Fibroblast of lung (primary cell): ENCODE measurements around the gene VIPR2. TPM values are rescaled to one million over a fixed set of nuclear protein-coding genes. Genes with fewer than 3 reads are reported as not detected.

ENCODE experiments used
- DNase-seq, 2 donors: peaks; one replicate each; pipeline versions ENCODE4 v3.0.0 to v3.0.0-alpha.2; 2010; ENCODE audit warnings: low read depth in 2 of 2
- H2AFZ ChIP-seq: 2 replicates; pipeline ENCODE4 v1.5.1; 2012; ENCODE audit warnings: low read length, control low read depth, inconsistent platforms
- H3K27ac ChIP-seq: 2 replicates; pipeline ENCODE4 v1.5.1; 2011; ENCODE audit warnings: low read length, control low read depth; ENCODE audit not compliant: insufficient read depth
- H3K27me3 ChIP-seq: 2 replicates; pipeline ENCODE4 v1.5.1; 2011; ENCODE audit warnings: mild to moderate bottlenecking, low read length; ENCODE audit not compliant: control insufficient read depth, insufficient read depth
- H3K36me3 ChIP-seq: 2 replicates; pipeline ENCODE4 v1.5.1; 2011; ENCODE audit warnings: low read length; ENCODE audit not compliant: control insufficient read depth, insufficient read depth
- H3K4me1 ChIP-seq: 2 replicates; pipeline ENCODE4 v1.5.1; 2011; ENCODE audit warnings: low read length; ENCODE audit not compliant: control insufficient read depth, insufficient read depth; ENCODE audit errors: extremely low read depth
- H3K4me2 ChIP-seq: 2 replicates; pipeline ENCODE4 v1.5.1; 2011; ENCODE audit warnings: low read length, control low read depth; ENCODE audit not compliant: insufficient read depth; ENCODE audit errors: extremely low read depth
- H3K4me3 ChIP-seq, 4 experiments: fragments of 200-600 bp in 1 of 4; sonication (generic) in 1 of 4; replicated peaks in 1 of 4; 2 replicates each; pipeline ENCODE4 v1.5.1; 2011 to 2016; ENCODE audit warnings: low read length in 4 of 4, low read depth in 3 of 4, mild to moderate bottlenecking in 3 of 4, control low read depth in 2 of 4, inconsistent platforms in 1 of 4, mixed read lengths in 1 of 4; ENCODE audit not compliant: insufficient read depth in 1 of 4; ENCODE audit errors: control extremely low read depth in 1 of 4
- H3K79me2 ChIP-seq: 2 replicates; pipeline ENCODE4 v1.5.1; 2012; ENCODE audit warnings: mild to moderate bottlenecking, low read length, inconsistent platforms; ENCODE audit not compliant: control insufficient read depth, insufficient read depth
- H3K9ac ChIP-seq: 2 replicates; pipeline ENCODE4 v1.5.1; 2011; ENCODE audit warnings: mild to moderate bottlenecking, low read length, control low read depth; ENCODE audit not compliant: insufficient read depth
- H3K9me3 ChIP-seq: 2 replicates; pipeline ENCODE4 v1.5.1; 2012; ENCODE audit warnings: low read depth, low read length; ENCODE audit not compliant: control insufficient read depth, insufficient read depth
- H4K20me1 ChIP-seq: 2 replicates; pipeline ENCODE4 v1.5.1; 2011; ENCODE audit warnings: low read length; ENCODE audit not compliant: control insufficient read depth, insufficient read depth; ENCODE audit errors: extremely low read depth
- CTCF ChIP-seq, 2 donors: IDR thresholded peaks in 1 of 2; conservative IDR thresholded peaks in 1 of 2; 1 replicate in 1 of 2; 2 replicates in 1 of 2; pipeline ENCODE4 v1.5.1; 2011 to 2012; ENCODE audit warnings: low read length in 2 of 2, control low read depth in 1 of 2, inconsistent platforms in 1 of 2, low read depth in 1 of 2, mild to moderate bottlenecking in 1 of 2
- EZH2 ChIP-seq: IDR thresholded peaks from 2 replicates; pipeline ENCODE4 v1.5.1; 2012; ENCODE audit warnings: low read length, control low read depth, mild to moderate bottlenecking; ENCODE audit errors: missing control alignments
- polyA plus RNA-seq, 2 donors: library from polyadenylated mRNA; depleted of rRNA in 1 of 2; stranded (reverse) in 1 of 2; unstranded in 1 of 2; fragments of >200 nt; gene quantifications; 2 replicates each; pipeline ENCODE4 v1.2.1, GENCODE V29; 2011 to 2012; ENCODE audit warnings: missing spikeins in 1 of 2
- total RNA-seq: library from RNA; depleted of rRNA; stranded (reverse); fragments of >200 nt; gene quantifications from 2 replicates; pipeline ENCODE4 v1.2.1, GENCODE V29; 2014

Gene VIPR2
- total and polyA plus RNA-seq, 2 donors (not counting 1 experiment from before 2014, with no cell fraction given), result not detected

- H3K4me2 ChIP-seq, result no peak overlapping the region
- no peaks in the 10 kb centered on the region for H3K4me1 ChIP-seq
- H3K27ac ChIP-seq, result no peak overlapping the region
- H3K9me3 ChIP-seq, result no peaks in the 10 kb centered on the region
- H3K4me3 ChIP-seq, result no peak overlapping the region
- no peaks in the 10 kb centered on the region for H3K27me3 ChIP-seq
- H3K36me3 ChIP-seq, result no peaks in the 10 kb centered on the region
- H4K20me1 ChIP-seq, result no peaks in the 10 kb centered on the region
- no peak overlapping the region for H3K9ac ChIP-seq
- H3K79me2 ChIP-seq, result no peaks in the 10 kb centered on the region
- no peak for DNase-seq
- no peak for TF ChIP-seq EZH2
- H2AFZ ChIP-seq, result no peak overlapping the region
Observed at GRCh38 chr7:159033473-159033825, 111.2 kb downstream of the VIPR2 start.

GRCh38 chr7:159032753-159033472 is 111.8 kb downstream of the VIPR2 start:
- H3K9ac ChIP-seq, result no peak overlapping the region
- no peaks in the 10 kb centered on the region for H3K27me3 ChIP-seq
- no peak overlapping the region for H3K4me2 ChIP-seq
- no peaks in the 10 kb centered on the region for H4K20me1 ChIP-seq
- H3K9me3 ChIP-seq, result no peaks in the 10 kb centered on the region
- no peaks in the 10 kb centered on the region for H3K4me1 ChIP-seq
- H3K79me2 ChIP-seq, result no peaks in the 10 kb centered on the region
- no peak overlapping the region for H2AFZ ChIP-seq
- DNase-seq, result no peak
- no peaks in the 10 kb centered on the region for H3K36me3 ChIP-seq
- no peak overlapping the region for H3K4me3 ChIP-seq
- TF ChIP-seq EZH2 (no peak), CTCF (conservative IDR thresholded peaks at IDR 0.05 in 1 of 2, IDR thresholded peaks at IDR 0.05 in 1 of 2; ENCODE audit: low read depth in 1 of 2, low read length in 2 of 2) (no peak)
- H3K27ac ChIP-seq, result no peak overlapping the region

GRCh38 chr7:159032322-159032721 is 112.3 kb downstream of the VIPR2 start:
- H3K27ac ChIP-seq, result no peak overlapping the region
- H3K9me3 ChIP-seq, result no peaks in the 10 kb centered on the region
- TF ChIP-seq EZH2 (no peak), CTCF (conservative IDR thresholded peaks at IDR 0.05 in 1 of 2, IDR thresholded peaks at IDR 0.05 in 1 of 2; ENCODE audit: low read depth in 1 of 2, low read length in 2 of 2) (no peak)
- H3K4me1 ChIP-seq, result no peaks in the 10 kb centered on the region
- no peaks in the 10 kb centered on the region for H3K79me2 ChIP-seq
- no peaks in the 10 kb centered on the region for H3K36me3 ChIP-seq
- H2AFZ ChIP-seq, result no peak overlapping the region
- H3K4me2 ChIP-seq, result no peak overlapping the region
- no peaks in the 10 kb centered on the region for H4K20me1 ChIP-seq
- H3K4me3 ChIP-seq, result no peak overlapping the region
- H3K9ac ChIP-seq, result no peak overlapping the region
- H3K27me3 ChIP-seq, result no peaks in the 10 kb centered on the region
- no peak for DNase-seq
